Nucleus accumbens (tissue), 56 donors: ENCODE results near the gene SLC12A7.
A peak's percentile ranks its signal among the peaks of the same experiment; 100 is the strongest.
"Not testable (repeated sequence)": the region's sequence is repeated elsewhere in the genome, so short reads cannot be mapped to it uniquely, and the experiment has no call there.

ENCODE experiments used
- DNase-seq, 56 donors: peaks; one replicate each; lab custom pipeline; 2025; lab: John Stamatoyannopoulos, UW

The SLC12A7 gene

DNA sequence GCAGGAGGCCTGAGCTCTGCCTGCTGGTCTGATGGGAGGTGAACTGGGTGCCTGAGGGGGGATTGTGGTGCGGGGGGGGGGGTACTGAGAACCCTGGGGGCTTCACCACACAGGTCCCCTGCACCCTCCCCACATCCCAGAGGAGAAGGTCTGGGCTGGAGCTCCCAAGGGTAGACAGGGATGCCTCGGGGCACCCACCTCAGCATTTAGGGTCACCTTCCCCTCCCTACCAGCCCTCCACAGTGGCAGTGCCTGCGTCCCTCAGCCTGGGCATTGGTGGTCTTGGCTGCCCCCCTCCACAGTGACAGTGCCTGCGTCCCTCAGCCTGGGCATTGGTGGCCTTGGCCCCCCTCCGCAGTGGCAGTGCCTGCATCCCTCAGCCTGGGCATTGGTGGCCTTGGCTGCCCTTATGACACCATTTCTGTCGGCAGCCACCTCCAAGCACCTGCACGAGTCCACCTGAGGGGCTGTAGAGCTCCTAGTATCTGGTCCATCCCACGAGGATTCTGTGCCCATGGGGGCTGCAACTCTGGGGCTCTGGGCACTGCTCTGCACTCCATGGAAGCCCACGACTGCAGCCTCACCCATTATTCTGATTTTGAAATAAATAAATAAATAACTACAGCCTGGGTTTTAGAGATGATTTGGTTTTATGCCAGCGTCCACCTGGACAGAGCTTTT is 81.8 kb downstream of the SLC12A7 start:
- DNase-seq: no peak

GRCh38 chr5:1029282-1029944 is 82.5 kb downstream of the SLC12A7 start:
- no peak for DNase-seq

GRCh38 chr5:1028481-1029281 is 83.2 kb downstream of the SLC12A7 start:
- DNase-seq: no peak

DNA sequence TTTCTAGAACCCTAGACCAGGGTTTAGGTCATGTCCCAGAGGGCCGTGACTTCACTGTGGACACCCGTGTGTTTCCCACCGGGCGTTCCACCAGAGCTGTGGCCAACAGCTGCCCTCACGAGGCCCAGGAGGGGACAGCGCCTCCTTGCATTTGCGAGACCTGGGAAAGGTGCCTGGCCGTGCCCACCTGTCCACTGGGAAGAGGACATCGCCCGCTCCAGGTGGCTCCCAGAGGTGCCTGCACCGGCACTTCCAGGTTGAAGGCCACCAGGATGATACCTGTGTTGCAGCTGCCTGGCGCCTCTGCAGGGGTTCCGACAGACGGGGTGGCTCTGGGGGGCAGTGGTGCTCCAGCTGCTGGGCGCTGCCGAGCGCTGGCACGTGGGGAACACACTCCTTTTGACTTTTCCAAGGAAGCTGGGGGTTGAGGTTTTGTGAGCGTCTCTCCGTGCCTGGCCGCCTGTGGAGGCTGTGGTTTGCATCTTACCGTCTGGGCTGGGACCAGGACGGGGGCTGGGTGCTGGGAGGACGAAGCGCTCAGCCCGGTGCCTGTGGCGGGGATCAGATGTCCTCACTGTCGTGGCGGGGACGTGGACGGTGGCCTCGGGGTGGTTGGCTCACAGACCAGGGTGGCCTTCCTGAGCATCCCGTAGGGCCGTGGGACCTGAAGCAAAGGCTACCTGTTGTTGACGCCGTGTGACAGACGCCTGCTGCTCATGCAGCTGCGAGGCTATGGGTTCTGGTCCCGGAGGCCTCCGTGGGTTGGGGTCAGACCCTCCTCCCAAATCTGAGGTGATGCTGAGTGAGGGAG is 84.0 kb downstream of the SLC12A7 start:
- no peak for DNase-seq

DNA sequence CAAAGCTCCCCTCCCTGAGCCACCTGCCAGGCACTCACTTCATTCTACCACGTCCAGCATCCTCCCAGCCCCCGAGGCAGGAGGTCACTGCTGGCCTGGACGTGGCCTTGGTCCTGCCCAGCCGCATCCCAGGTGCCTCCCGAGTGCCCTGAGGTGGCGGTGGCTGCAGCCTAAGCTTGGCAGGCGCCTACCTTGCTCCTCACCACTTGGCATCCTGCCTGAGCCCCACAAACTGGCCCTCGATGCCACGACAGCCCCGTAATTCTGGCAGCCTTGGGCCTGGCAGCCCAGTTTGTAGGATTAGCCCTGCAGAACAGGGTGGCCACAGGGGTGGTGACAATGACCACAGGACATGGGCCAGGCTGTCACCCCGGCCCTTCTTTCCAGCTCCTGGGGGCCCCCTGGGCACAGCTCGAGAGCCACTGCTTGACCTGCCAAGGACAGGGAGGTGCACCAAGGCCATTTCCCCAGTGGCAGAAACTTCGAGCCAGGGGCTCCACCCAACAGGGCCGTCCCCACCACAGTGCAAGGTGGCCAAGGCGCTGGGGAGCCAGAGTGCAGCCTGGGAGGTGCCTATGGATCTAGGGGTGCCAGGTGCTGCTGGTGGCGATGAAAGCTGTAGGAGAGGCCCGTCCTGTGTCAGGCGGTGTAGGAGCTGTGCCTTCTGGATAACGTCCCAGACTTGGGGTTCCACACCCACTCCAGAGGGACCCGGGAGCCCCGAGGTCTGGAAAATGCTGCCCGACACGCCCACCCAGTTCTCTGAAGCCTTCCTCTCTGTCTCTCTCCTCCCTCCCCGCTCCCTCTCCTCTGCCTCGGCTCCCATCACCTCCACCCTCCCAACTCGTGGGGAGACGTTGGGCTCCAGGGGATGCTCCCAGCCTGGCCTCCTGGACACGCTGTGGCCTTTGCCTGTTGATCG is 84.9 kb downstream of the SLC12A7 start:
- DNase-seq: no peak

- DNase-seq: not testable (repeated sequence)
Observed at GRCh38 chr5:1021969-1022336, 89.9 kb downstream of the SLC12A7 start.

DNA sequence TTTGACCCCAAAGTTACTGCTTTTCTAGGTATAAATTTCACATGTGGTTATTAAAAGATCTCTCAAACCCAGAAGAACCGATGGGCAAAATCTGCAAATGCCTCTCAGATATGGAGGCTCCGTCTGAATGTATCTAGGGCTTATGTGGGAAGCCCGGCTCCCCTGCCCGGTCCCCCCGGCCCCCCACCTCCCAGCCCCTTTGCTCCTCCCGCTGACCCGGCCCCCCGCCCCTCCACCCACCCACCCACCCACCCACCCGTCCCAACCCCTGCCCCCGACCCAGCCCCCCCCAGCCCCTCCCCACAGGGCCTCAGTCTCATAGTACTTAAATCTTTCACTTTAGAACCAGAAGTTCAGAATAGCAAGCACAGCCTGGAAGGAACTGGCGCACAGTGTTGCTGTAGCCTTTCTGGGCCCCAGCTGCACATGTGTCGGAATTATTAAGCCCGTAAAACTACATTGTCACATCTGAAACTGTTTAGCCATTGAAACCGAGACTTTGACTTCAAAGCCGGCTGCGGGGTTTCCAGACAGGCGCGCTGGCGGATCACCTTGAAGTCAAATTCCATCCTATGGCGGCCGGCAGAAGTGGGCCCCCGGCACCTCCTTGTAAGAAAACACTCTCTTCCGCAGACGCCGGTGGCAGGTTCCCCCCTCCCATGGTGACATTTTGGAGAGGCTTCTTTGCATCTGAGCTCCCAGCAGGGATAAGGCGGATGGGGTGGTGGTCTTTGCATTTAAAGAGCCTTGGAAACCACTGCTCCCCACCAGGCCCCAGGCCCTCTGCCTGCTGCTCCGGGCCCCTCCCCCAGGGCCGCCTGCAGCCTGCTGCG is 90.5 kb downstream of the SLC12A7 start:
- DNase-seq: no peak

- DNase-seq: no peak
Observed at GRCh38 chr5:1020452-1020961, 91.4 kb downstream of the SLC12A7 start.

- DNase-seq: no peak
Observed at GRCh38 chr5:1019001-1019905, 92.6 kb downstream of the SLC12A7 start.

GRCh38 chr5:1018596-1018995 is 93.3 kb downstream of the SLC12A7 start:
- DNase-seq: no peak

DNA sequence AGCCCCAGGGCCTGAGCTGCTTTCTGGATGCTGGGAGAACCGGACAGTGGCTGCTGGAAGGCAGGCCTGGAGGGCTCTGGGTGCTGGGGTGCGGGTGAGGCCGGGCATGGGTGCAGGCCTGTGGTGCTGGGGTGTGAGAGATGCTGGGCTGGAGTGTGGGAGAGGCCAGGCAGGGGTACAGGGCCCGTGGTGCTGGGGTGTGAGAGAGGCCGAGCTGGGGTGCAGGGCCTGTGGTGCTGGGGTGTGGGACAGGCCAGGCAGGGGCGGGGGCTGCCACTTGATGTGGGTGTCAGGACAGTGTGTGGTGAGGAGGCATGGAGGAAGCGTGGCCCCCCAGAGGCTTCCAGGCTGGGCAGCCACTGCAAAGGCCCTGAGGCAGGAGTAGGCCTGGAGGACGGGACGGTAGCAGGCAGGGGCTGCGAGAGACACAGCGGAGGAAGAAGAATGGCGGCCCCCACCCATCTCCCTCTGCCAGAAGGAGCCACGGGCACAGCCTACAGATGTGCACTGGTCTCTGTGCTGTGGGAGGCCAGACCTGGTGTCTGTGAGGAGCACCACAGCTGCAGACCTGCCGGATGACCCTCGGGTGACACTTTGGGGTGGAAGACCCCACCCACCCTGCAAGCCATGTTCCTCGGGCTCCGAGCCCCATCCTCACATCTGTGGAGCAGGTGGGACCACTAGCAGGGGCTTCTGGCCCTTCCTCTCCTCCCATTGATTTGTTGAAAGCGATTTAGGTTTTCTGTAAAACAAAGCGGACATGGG is 94.0 kb downstream of the SLC12A7 start:
- DNase-seq: no peak

DNA sequence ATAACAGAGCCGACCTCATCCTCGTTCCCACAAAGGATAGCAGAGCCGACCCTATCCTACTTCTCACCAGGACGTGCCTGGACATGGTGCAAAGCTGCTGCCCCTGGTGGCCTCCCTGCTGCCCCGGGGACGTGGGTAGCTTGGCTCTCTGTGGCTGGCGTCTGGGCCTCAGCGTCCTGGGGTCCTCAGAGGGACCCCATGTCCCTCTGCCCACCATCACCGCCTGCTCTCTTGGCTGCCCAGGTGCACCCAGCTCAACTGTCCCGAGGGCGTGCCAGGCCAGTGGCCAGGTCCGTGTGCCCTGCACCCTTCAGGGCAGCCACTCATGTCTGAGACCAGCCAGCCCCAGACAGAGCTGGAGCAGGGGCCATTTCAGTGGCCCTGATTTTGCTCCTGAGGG is 94.8 kb downstream of the SLC12A7 start:
- no peak for DNase-seq

DNA sequence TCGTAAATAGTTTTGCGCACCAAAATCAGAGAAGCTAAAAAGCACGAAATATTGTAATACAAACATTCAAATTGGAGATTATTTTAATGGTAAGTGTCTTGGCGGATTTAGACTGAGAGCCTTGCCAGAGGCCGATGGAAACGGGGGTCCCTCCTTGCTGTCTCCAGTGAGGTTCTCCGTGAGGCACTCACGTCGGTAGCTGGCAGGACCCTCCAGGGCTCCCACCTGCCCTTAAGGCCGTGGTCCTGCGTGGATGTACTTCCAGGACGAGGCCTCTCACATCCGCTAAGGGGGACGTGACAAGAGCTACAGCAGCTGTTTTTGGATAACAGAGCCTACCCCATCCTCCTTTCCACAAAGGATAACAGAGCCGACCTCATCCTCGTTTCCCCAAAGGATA is 95.4 kb downstream of the SLC12A7 start:
- DNase-seq: no peak

GRCh38 chr5:1016036-1016435 is 95.8 kb downstream of the SLC12A7 start:
- peak in 32 of 56 donors; percentile 5 to 61 (median 22) for DNase-seq

GRCh38 chr5:1015507-1015906 is 96.4 kb downstream of the SLC12A7 start:
- no peak for DNase-seq

GRCh38 chr5:1014781-1015221 is 97.1 kb downstream of the SLC12A7 start:
- no peak for DNase-seq

- no peak for DNase-seq
Observed at GRCh38 chr5:1014346-1014745, 97.5 kb downstream of the SLC12A7 start.
